ENCODE results near the gene TXN2.
A peak's percentile ranks its signal among the peaks of the same experiment; 100 is the strongest.
"Not testable (repeated sequence)": the region's sequence is repeated elsewhere in the genome, so short reads cannot be mapped to it uniquely, and the experiment has no call there.

Gene TXN2

DNA sequence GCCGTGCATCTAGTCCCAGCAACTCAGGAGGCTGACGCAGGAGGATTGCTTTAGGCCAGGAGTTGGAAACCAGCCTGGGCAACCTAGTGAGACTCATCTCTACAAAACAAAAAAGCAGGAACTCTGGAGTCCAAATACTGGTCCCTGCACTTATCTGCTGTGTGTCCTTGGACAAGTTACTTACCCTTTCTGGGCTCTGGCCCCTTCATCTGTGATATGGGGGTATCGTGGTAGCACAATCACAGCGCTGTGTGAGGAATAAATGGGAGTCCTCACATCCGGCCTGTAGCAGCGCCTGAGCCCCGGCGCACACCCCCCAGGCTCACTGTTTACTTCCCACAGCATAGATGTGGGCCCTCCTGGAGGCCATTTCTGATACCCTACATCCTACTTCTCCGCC, 49.5 kb downstream of the TXN2 start:
- H3K27me3 ChIP-seq (ENCODE audit: control insufficient read depth in 1 of 2, insufficient read depth in 2 of 2, low read length in 2 of 2) = no peaks in the 10 kb centered on the region
- H3K9me3 ChIP-seq (ENCODE audit: control insufficient read depth in 1 of 2, low read length in 2 of 2) = no peaks in the 10 kb centered on the region
- H3K4me3 ChIP-seq (ENCODE audit: low read depth in 1 of 2, low read length in 2 of 2) = no peak overlapping the region
- H3K9ac ChIP-seq (ENCODE audit: low read depth in 1 of 2, low read length in 2 of 2) = peak overlapping the region in 1 of 2 donors; percentile 54
- H3K27ac ChIP-seq (ENCODE audit: low read depth, low read length) = no peak overlapping the region
- H3K36me3 ChIP-seq (ENCODE audit: control insufficient read depth in 1 of 2, insufficient read depth in 2 of 2, low read length in 2 of 2) = no peaks in the 10 kb centered on the region
- peaks cover 40 to 41% of the 10 kb centered on the region in 2 donors for H3K4me1 ChIP-seq (ENCODE audit: control insufficient read depth in 1 of 2, insufficient read depth in 2 of 2, low read length in 2 of 2)

- H3K27me3 ChIP-seq (ENCODE audit: control insufficient read depth in 1 of 2, insufficient read depth in 2 of 2, low read length in 2 of 2) = no peaks in the 10 kb centered on the region
- H3K9ac ChIP-seq (ENCODE audit: low read depth in 1 of 2, low read length in 2 of 2) = no peak overlapping the region
Measured at GRCh38 chr22:36430863-36431262, 50.6 kb downstream of the TXN2 start.

DNA sequence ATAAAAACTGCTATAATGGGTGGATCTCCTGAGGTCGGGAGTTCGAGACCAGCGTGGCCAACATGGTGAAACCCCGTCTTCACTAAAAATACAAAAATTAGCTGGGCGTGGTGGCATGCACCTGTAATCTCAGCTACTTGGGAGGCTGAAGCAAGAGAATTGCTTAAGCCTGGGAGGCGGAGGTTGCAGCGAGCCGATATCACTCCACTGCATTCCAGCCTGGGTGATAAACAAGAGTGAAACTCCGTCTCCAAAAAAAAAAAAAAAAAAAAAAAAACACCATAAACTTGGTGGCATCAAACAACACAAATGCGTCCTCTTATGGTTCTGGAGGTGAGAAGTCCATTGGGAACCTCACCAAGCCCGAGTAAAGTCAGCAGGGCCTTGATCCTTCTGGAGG, 53.5 kb downstream of the TXN2 start:
- peaks cover 14 to 22% of the 10 kb centered on the region in 2 donors for H3K4me1 ChIP-seq (ENCODE audit: control insufficient read depth in 1 of 2, insufficient read depth in 2 of 2, low read length in 2 of 2)

More at GRCh38 chr22:36430863-36431262, 50.6 kb downstream of the TXN2 start:
- Histone ChIP-seq H3K4me3 (ENCODE audit: low read depth in 1 of 2, low read length in 2 of 2) (no peak overlapping the region), H3K27ac (ENCODE audit: low read depth, low read length) (no peak overlapping the region), H3K9me3 (ENCODE audit: control insufficient read depth in 1 of 2, low read length in 2 of 2) (no peaks in the 10 kb centered on the region), H3K36me3 (ENCODE audit: control insufficient read depth in 1 of 2, insufficient read depth in 2 of 2, low read length in 2 of 2) (no peaks in the 10 kb centered on the region), H3K4me1 (ENCODE audit: control insufficient read depth in 1 of 2, insufficient read depth in 2 of 2, low read length in 2 of 2) (peaks cover 38 to 39% of the 10 kb centered on the region in 2 donors)

GRCh38 chr22:36425977-36426523, 55.4 kb downstream of the TXN2 start:
- Histone ChIP-seq H3K4me1 (ENCODE audit: control insufficient read depth in 1 of 2, insufficient read depth in 2 of 2, low read length in 2 of 2) (peaks cover 13 to 24% of the 10 kb centered on the region in 2 donors), H3K9me3 (ENCODE audit: control insufficient read depth in 1 of 2, low read length in 2 of 2) (no peaks in the 10 kb centered on the region), H3K27ac (ENCODE audit: low read depth, low read length) (peak overlapping the region; percentile 20), H3K27me3 (ENCODE audit: control insufficient read depth in 1 of 2, insufficient read depth in 2 of 2, low read length in 2 of 2) (no peaks in the 10 kb centered on the region), H3K36me3 (ENCODE audit: control insufficient read depth in 1 of 2, insufficient read depth in 2 of 2, low read length in 2 of 2) (no peaks in the 10 kb centered on the region), H3K9ac (ENCODE audit: low read depth in 1 of 2, low read length in 2 of 2) (no peak overlapping the region), H3K4me3 (ENCODE audit: low read depth in 1 of 2, low read length in 2 of 2) (no peak overlapping the region)

More for the DNA sequence above, 53.5 kb downstream of the TXN2 start:
- not testable (repeated sequence) for H3K4me3 ChIP-seq (ENCODE audit: low read depth in 1 of 2, low read length in 2 of 2); H3K36me3 ChIP-seq (ENCODE audit: control insufficient read depth in 1 of 2, insufficient read depth in 2 of 2, low read length in 2 of 2); H3K9me3 ChIP-seq (ENCODE audit: control insufficient read depth in 1 of 2, low read length in 2 of 2); H3K9ac ChIP-seq (ENCODE audit: low read depth in 1 of 2, low read length in 2 of 2); H3K27ac ChIP-seq (ENCODE audit: low read depth, low read length); H3K27me3 ChIP-seq (ENCODE audit: control insufficient read depth in 1 of 2, insufficient read depth in 2 of 2, low read length in 2 of 2)

DNA sequence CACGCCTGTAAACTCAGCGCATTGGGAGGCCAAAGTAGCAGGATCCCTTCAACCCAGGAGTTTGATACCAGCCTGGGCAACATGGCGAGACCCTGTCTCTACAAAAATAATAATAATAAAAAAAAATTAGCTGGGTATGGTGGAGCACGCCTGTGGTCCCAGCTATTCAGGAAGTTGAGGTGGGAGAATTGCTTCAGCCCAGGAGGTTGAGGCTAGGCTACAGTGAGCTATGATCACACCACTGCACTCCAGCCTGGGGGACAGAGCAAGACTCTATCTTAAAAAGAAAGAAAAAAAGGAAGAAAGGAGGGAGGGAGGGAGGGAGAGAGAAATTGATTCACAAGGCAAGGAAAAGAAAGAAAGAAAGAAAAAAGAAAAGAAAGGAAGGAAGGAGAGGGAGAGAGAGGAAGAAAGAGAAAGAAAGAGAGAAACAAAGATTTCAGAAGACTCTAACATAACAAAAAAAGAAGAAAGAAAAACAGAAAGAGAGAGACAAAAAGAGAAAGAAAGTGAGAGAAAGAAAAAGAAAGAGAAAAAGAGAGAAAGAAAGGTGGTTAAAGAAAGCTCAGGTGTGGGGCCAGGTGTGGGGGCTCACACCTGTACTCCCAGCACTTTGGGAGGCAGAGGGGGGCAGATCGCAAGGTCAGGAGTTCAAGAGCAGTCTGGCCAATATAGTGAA, 56.4 kb downstream of the TXN2 start:
- H3K4me1 ChIP-seq (ENCODE audit: control insufficient read depth in 1 of 2, insufficient read depth in 2 of 2, low read length in 2 of 2) = peaks cover 18 to 29% of the 10 kb centered on the region in 2 donors
- H3K27ac ChIP-seq (ENCODE audit: low read depth, low read length) = no peak overlapping the region

GRCh38 chr22:36424466-36424865, 57.0 kb downstream of the TXN2 start:
- H3K27me3 ChIP-seq (ENCODE audit: control insufficient read depth in 1 of 2, insufficient read depth in 2 of 2, low read length in 2 of 2); H3K4me3 ChIP-seq (ENCODE audit: low read depth in 1 of 2, low read length in 2 of 2); H3K9ac ChIP-seq (ENCODE audit: low read depth in 1 of 2, low read length in 2 of 2); H3K9me3 ChIP-seq (ENCODE audit: control insufficient read depth in 1 of 2, low read length in 2 of 2); H3K36me3 ChIP-seq (ENCODE audit: control insufficient read depth in 1 of 2, insufficient read depth in 2 of 2, low read length in 2 of 2); H3K27ac ChIP-seq (ENCODE audit: low read depth, low read length): not testable (repeated sequence)
- H3K4me1 ChIP-seq (ENCODE audit: control insufficient read depth in 1 of 2, insufficient read depth in 2 of 2, low read length in 2 of 2) = peaks cover 21 to 34% of the 10 kb centered on the region in 2 donors

More for the DNA sequence above, 56.4 kb downstream of the TXN2 start:
- H3K9me3 ChIP-seq (ENCODE audit: control insufficient read depth in 1 of 2, low read length in 2 of 2) = no peaks in the 10 kb centered on the region
- H3K4me3 ChIP-seq (ENCODE audit: low read depth in 1 of 2, low read length in 2 of 2) = no peak overlapping the region
- H3K27me3 ChIP-seq (ENCODE audit: control insufficient read depth in 1 of 2, insufficient read depth in 2 of 2, low read length in 2 of 2) = no peaks in the 10 kb centered on the region
- no peaks in the 10 kb centered on the region for H3K36me3 ChIP-seq (ENCODE audit: control insufficient read depth in 1 of 2, insufficient read depth in 2 of 2, low read length in 2 of 2)
- no peak overlapping the region for H3K9ac ChIP-seq (ENCODE audit: low read depth in 1 of 2, low read length in 2 of 2)

GRCh38 chr22:36423461-36424404, 57.7 kb downstream of the TXN2 start:
- peaks cover 25 to 42% of the 10 kb centered on the region in 2 donors for H3K4me1 ChIP-seq (ENCODE audit: control insufficient read depth in 1 of 2, insufficient read depth in 2 of 2, low read length in 2 of 2)
- H3K36me3 ChIP-seq (ENCODE audit: control insufficient read depth in 1 of 2, insufficient read depth in 2 of 2, low read length in 2 of 2) = no peaks in the 10 kb centered on the region
- no peak overlapping the region for H3K9ac ChIP-seq (ENCODE audit: low read depth in 1 of 2, low read length in 2 of 2)
- no peak overlapping the region for H3K27ac ChIP-seq (ENCODE audit: low read depth, low read length)
- no peak overlapping the region for H3K4me3 ChIP-seq (ENCODE audit: low read depth in 1 of 2, low read length in 2 of 2)
- no peaks in the 10 kb centered on the region for H3K9me3 ChIP-seq (ENCODE audit: control insufficient read depth in 1 of 2, low read length in 2 of 2)
- no peaks in the 10 kb centered on the region for H3K27me3 ChIP-seq (ENCODE audit: control insufficient read depth in 1 of 2, insufficient read depth in 2 of 2, low read length in 2 of 2)

- no peaks in the 10 kb centered on the region for H3K9me3 ChIP-seq (ENCODE audit: control insufficient read depth in 1 of 2, low read length in 2 of 2)
- H3K27ac ChIP-seq (ENCODE audit: low read depth, low read length) = no peak overlapping the region
- H3K4me3 ChIP-seq (ENCODE audit: low read depth in 1 of 2, low read length in 2 of 2) = no peak overlapping the region
- H3K9ac ChIP-seq (ENCODE audit: low read depth in 1 of 2, low read length in 2 of 2) = peak overlapping the region in 1 of 2 donors; percentile 25
- no peaks in the 10 kb centered on the region for H3K27me3 ChIP-seq (ENCODE audit: control insufficient read depth in 1 of 2, insufficient read depth in 2 of 2, low read length in 2 of 2)
- peaks cover 25 to 45% of the 10 kb centered on the region in 2 donors for H3K4me1 ChIP-seq (ENCODE audit: control insufficient read depth in 1 of 2, insufficient read depth in 2 of 2, low read length in 2 of 2)
- no peaks in the 10 kb centered on the region for H3K36me3 ChIP-seq (ENCODE audit: control insufficient read depth in 1 of 2, insufficient read depth in 2 of 2, low read length in 2 of 2)
Measured at GRCh38 chr22:36422287-36423014, 59.0 kb downstream of the TXN2 start.

- Histone ChIP-seq H3K27ac (ENCODE audit: low read depth, low read length) (peak overlapping the region; percentile 52), H3K36me3 (ENCODE audit: control insufficient read depth in 1 of 2, insufficient read depth in 2 of 2, low read length in 2 of 2) (no peaks in the 10 kb centered on the region), H3K4me1 (ENCODE audit: control insufficient read depth in 1 of 2, insufficient read depth in 2 of 2, low read length in 2 of 2) (peaks cover 26 to 46% of the 10 kb centered on the region in 2 donors), H3K27me3 (ENCODE audit: control insufficient read depth in 1 of 2, insufficient read depth in 2 of 2, low read length in 2 of 2) (no peaks in the 10 kb centered on the region), H3K9ac (ENCODE audit: low read depth in 1 of 2, low read length in 2 of 2) (no peak overlapping the region), H3K9me3 (ENCODE audit: control insufficient read depth in 1 of 2, low read length in 2 of 2) (no peaks in the 10 kb centered on the region), H3K4me3 (ENCODE audit: low read depth in 1 of 2, low read length in 2 of 2) (peak overlapping the region; percentile 38 to 46)
Measured at GRCh38 chr22:36419912-36420882, 61.2 kb downstream of the TXN2 start.
